Stomach (tissue), 9 donors: ENCODE results near the gene CHN1. TPM values are rescaled to one million over a fixed set of nuclear protein-coding genes. Genes with fewer than 3 reads are reported as not detected.

Experiments used
- DNase-seq, 2 donors: peaks; one replicate each; pipeline versions ENCODE4 v3.0.0 to v3.0.0-alpha.2; 2013 to 2019
- H3K27ac ChIP-seq, 5 donors: fragments of 200-600 bp in 4 of 5; sonication (generic) in 4 of 5; one replicate each; pipeline ENCODE4 v1.5.1; 2013 to 2019; ENCODE audit warnings: mild to moderate bottlenecking in 1 of 5, moderate library complexity in 1 of 5
- H3K27me3 ChIP-seq, 3 donors: fragments of 200-600 bp; sonication (generic); one replicate each; pipeline ENCODE4 v1.5.1; 2017 to 2019; ENCODE audit warnings: mixed run types in 1 of 3
- H3K36me3 ChIP-seq, 4 donors: fragments of 200-600 bp; sonication (generic); 1 replicate in 3 of 4; 2 replicates in 1 of 4; pipeline ENCODE4 v1.5.1; 2016 to 2019
- H3K4me1 ChIP-seq, 4 donors: fragments of 200-600 bp; sonication (generic); one replicate each; pipeline ENCODE4 v1.5.1; 2016 to 2019
- H3K4me3 ChIP-seq, 4 donors: fragments of 200-600 bp; sonication (generic) in 3 of 4; one replicate each; pipeline ENCODE4 v1.5.1; 2016 to 2019; ENCODE audit warnings: mild to moderate bottlenecking in 1 of 4
- H3K9me3 ChIP-seq, 4 donors: fragments of 200-600 bp; sonication (generic); one replicate each; pipeline ENCODE4 v1.5.1; 2016 to 2019
- CTCF ChIP-seq, 7 experiments: fragments of 450-650 bp in 4 of 7; fragments of 200-600 bp in 3 of 7; sonication (generic) in 3 of 7; IDR thresholded peaks; one replicate each; pipeline ENCODE4 v1.5.1; 2016 to 2019; ENCODE audit warnings: antibody characterized with exemption in 7 of 7, control low read depth in 2 of 7, mild to moderate bottlenecking in 1 of 7
- EP300 ChIP-seq: sonication (generic); formaldehyde crosslinking; IDR thresholded peaks from one replicate; pipeline ENCODE4 v1.6.1; 2017; ENCODE audit warnings: antibody characterized with exemption
- POLR2A ChIP-seq, 4 donors: fragments of 450-650 bp; IDR thresholded peaks; one replicate each; pipeline ENCODE4 v1.6.1; 2016; ENCODE audit warnings: antibody characterized with exemption in 4 of 4, control low read depth in 2 of 4, mild to moderate bottlenecking in 1 of 4, moderate library complexity in 1 of 4
- POLR2AphosphoS5 ChIP-seq, 3 donors: sonication (generic); formaldehyde crosslinking; IDR thresholded peaks; one replicate each; pipeline ENCODE4 v1.6.1; 2016; ENCODE audit warnings: antibody characterized with exemption in 3 of 3
- WGBS, 5 donors: extraction: QIAGEN DNeasy Blood & Tissue Kit in 3 of 5; methylation state at CpG; one replicate each; pipeline versions ENCODE4 v1.1.5 to v1.1.7; 2013 to 2018; 5-methylcytosine and 5-hydroxymethylcytosine counted together
- intact Hi-C: fragments of 100-400 bp; cut with DNase I; formaldehyde crosslinking; loops from one replicate; pipeline ENCODE4 v1.15.1; 2023; ENCODE audit warnings: low total_unique reads
- polyA plus RNA-seq, 3 donors: library from polyadenylated mRNA; stranded (reverse); fragments of 200-250 nt; gene quantifications; one replicate each; pipeline ENCODE4 v1.2.3, GENCODE V29; 2013
- total RNA-seq, 5 donors: library from RNA; depleted of rRNA; stranded (reverse); fragments of >200 nt; gene quantifications; one replicate each; pipeline versions ENCODE4 v1.1.0 to v1.2.3, GENCODE V29; 2014 to 2016
- donor health status: healthy with polysubstance abuse.
- donor health status: Bipolar disorder and iron deficiency.
- donor health status: healthy.

The CHN1 gene
- total and polyA plus RNA-seq, 8 donors: 2.3 to 50.9 (median 12.2) TPM; not detected in 1

- intact Hi-C loops: no loop called here
- WGBS, 5 donors: 75 to 84% (median 79%) methylated on average over 3 of the region's 3 CpGs
- H3K9me3 ChIP-seq: no peaks in the 10 kb centered on the region
Measured at GRCh38 chr2:174785481-174785880, 219.7 kb downstream of the CHN1 start.

GRCh38 chr2:174784909-174785308, 220.3 kb downstream of the CHN1 start:
- Histone ChIP-seq H3K4me1 (peaks cover 0 to 9% (median 0%) of the 10 kb centered on the region in 4 donors), H3K4me3 (no peak overlapping the region), H3K27me3 (no peaks in the 10 kb centered on the region), H3K27ac (no peak overlapping the region), H3K9me3 (no peaks in the 10 kb centered on the region), H3K36me3 (no peaks in the 10 kb centered on the region)
- no peak for DNase-seq
- intact Hi-C loops: no loop called here
- WGBS, 5 donors: 81 to 91% (median 88%) methylated on average over 5 of the region's 5 CpGs
- TF ChIP-seq EP300 (no peak), POLR2A (IDR thresholded peaks at IDR 0.05) (no peak), POLR2AphosphoS5 (IDR thresholded peaks at IDR 0.05) (no peak), CTCF (IDR thresholded peaks at IDR 0.05) (no peak)

More at GRCh38 chr2:174785481-174785880, 219.7 kb downstream of the CHN1 start:
- H3K4me1 ChIP-seq: peaks cover 0 to 9% (median 0%) of the 10 kb centered on the region in 4 donors
- no peaks in the 10 kb centered on the region for H3K27me3 ChIP-seq
- no peak for TF ChIP-seq EP300
- no peak for TF ChIP-seq CTCF (IDR thresholded peaks at IDR 0.05)
- no peak for TF ChIP-seq POLR2A (IDR thresholded peaks at IDR 0.05)
- no peak for TF ChIP-seq POLR2AphosphoS5 (IDR thresholded peaks at IDR 0.05)
- H3K27ac ChIP-seq: no peak overlapping the region
- no peak overlapping the region for H3K4me3 ChIP-seq
- no peaks in the 10 kb centered on the region for H3K36me3 ChIP-seq
- no peak for DNase-seq

- peaks cover 0 to 9% (median 0%) of the 10 kb centered on the region in 4 donors for H3K4me1 ChIP-seq
- no peaks in the 10 kb centered on the region for H3K27me3 ChIP-seq
- DNase-seq: no peak
- no peaks in the 10 kb centered on the region for H3K36me3 ChIP-seq
- 89 to 97% (median 95%) methylated on average over 7 of the region's 7 CpGs for WGBS, 5 donors
- TF ChIP-seq EP300 (no peak), POLR2A (IDR thresholded peaks at IDR 0.05) (no peak), POLR2AphosphoS5 (IDR thresholded peaks at IDR 0.05) (no peak), CTCF (IDR thresholded peaks at IDR 0.05) (no peak)
- no peaks in the 10 kb centered on the region for H3K9me3 ChIP-seq
- no peak overlapping the region for H3K4me3 ChIP-seq
- intact Hi-C loops: no loop called here
- H3K27ac ChIP-seq: no peak overlapping the region
Measured at GRCh38 chr2:174784316-174784715, 220.9 kb downstream of the CHN1 start.

- H3K36me3 ChIP-seq: no peaks in the 10 kb centered on the region
- intact Hi-C loops: no loop called here
- H3K4me3 ChIP-seq: no peak overlapping the region
- TF ChIP-seq CTCF (IDR thresholded peaks at IDR 0.05): no peak
- TF ChIP-seq POLR2A (IDR thresholded peaks at IDR 0.05): no peak
- no peak for TF ChIP-seq POLR2AphosphoS5 (IDR thresholded peaks at IDR 0.05)
- no peak for TF ChIP-seq EP300
- peak in 1 of 2 donors; percentile 57 for DNase-seq
- H3K9me3 ChIP-seq: no peaks in the 10 kb centered on the region
- H3K27me3 ChIP-seq: no peaks in the 10 kb centered on the region
- H3K27ac ChIP-seq: no peak overlapping the region
- WGBS, 5 donors: 63 to 78% (median 69%) methylated on average over 10 to 11 of the region's 11 CpGs
- H3K4me1 ChIP-seq: peaks cover 0 to 19% (median 2%) of the 10 kb centered on the region in 4 donors
Measured at GRCh38 chr2:174781996-174782395, 223.2 kb downstream of the CHN1 start.
